Ishikawa (cell line): Measurements from ENCODE around the gene RFTN1.

Source experiments
- RAD21 ChIP-seq: IDR thresholded peaks from 2 replicates; pipeline ENCODE4 v1.6.1; 2012; ENCODE audit warnings: low read depth
- TAF1 ChIP-seq: IDR thresholded peaks from 2 replicates; pipeline ENCODE4 v1.6.1; 2012; ENCODE audit warnings: low read depth, mild to moderate bottlenecking
- TEAD4 ChIP-seq: IDR thresholded peaks from 2 replicates; pipeline ENCODE4 v1.6.1; 2012
- YY1 ChIP-seq: IDR thresholded peaks from 2 replicates; pipeline ENCODE4 v1.6.1; 2012; ENCODE audit warnings: low read depth

GRCh38 chr3:16411441-16411840 lies 102.1 kb downstream of the RFTN1 start:
- TF ChIP-seq RAD21 (no peak), YY1 (no peak), TEAD4 (no peak), TAF1 (no peak)
